Measurements from ENCODE around the gene SRPK3. TPM values are rescaled to one million over a fixed set of nuclear protein-coding genes. Genes with fewer than 3 reads are reported as not detected.

The SRPK3 gene
- polyA plus RNA-seq, 2 of the 4 experiments (the other 2 are of a cell fraction) = 0.03 TPM; not detected in 1

GRCh38 chrX:153807976-153808375 lies 27.1 kb downstream of the SRPK3 start:
- POLR2A ChIA-PET = interaction anchor here (1.4 kb wide), 1 partner anchor 14 kb away, joined by 3 read pairs; the partner anchor contains the start of genes IDH3G and SSR4
- H3K4me1 ChIP-seq = no peaks in the 10 kb centered on the region
- no peak for ATAC-seq
- no peak overlapping the region for H3K27ac ChIP-seq
- FAIRE-seq = no peak
- TF ChIP-seq KDM1A (IDR thresholded peaks at IDR 0.05; ENCODE audit: low read depth) = no peak
- TF ChIP-seq POLR2AphosphoS2 (conservative IDR thresholded peaks at IDR 0.05; ENCODE audit: low read length) = no peak
- TF ChIP-seq MAFK (IDR thresholded peaks at IDR 0.05; ENCODE audit: partially characterized antibody) = no peak
- TF ChIP-seq MYC (IDR thresholded peaks at IDR 0.05; ENCODE audit: borderline replicate concordance, low read length) = no peak
- no peak for TF ChIP-seq HDAC2 (IDR thresholded peaks at IDR 0.05)
- no peak for TF ChIP-seq POLR2A (IDR thresholded peaks at IDR 0.05; ENCODE audit: low read length)
- TF ChIP-seq, protein P1, sequence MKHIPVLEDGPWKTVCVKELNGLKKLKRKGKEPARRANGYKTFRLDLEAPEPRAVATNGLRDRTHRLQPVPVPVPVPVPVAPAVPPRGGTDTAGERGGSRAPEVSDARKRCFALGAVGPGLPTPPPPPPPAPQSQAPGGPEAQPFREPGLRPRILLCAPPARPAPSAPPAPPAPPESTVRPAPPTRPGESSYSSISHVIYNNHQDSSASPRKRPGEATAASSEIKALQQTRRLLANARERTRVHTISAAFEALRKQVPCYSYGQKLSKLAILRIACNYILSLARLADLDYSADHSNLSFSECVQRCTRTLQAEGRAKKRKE (CRISPR knock-in tag; IDR thresholded peaks at IDR 0.05; ENCODE audit: low read depth) = no peak
- no peak for TF ChIP-seq RARB (CRISPR knock-in tag; IDR thresholded peaks at IDR 0.05)
- TF ChIP-seq RFX5 (IDR thresholded peaks at IDR 0.05) = no peak
- no peak for TF ChIP-seq RAD21 (conservative IDR thresholded peaks at IDR 0.05 in 1 of 2, IDR thresholded peaks at IDR 0.05 in 1 of 2)
- no peak for TF ChIP-seq ZFP36 (IDR thresholded peaks at IDR 0.05; ENCODE audit: borderline replicate concordance, partially characterized antibody)
- no peak for TF ChIP-seq JUN (IDR thresholded peaks at IDR 0.05)
- TF ChIP-seq TFCP2L1 (CRISPR knock-in tag; IDR thresholded peaks at IDR 0.05) = no peak
- TF ChIP-seq FOXS1 (CRISPR knock-in tag; IDR thresholded peaks at IDR 0.05) = no peak
- WGBS (ENCODE audit: missing lambda C conversion rate) = 70% methylated on average over 9 of the region's 19 CpGs
- no peaks in the 10 kb centered on the region for H3K9me3 ChIP-seq
- CTCF ChIA-PET = interaction anchor here (0.9 to 1.2 kb wide), 2 partner anchors 9 to 45 kb away, joined by 3 read pairs; no protein-coding TSS in a partner anchor
- H3K4me3 ChIP-seq = no peak overlapping the region
- DNase-seq (ENCODE audit: low read depth in 1 of 2, low spot score in 1 of 2) = no peak
- H3K4me2 ChIP-seq = no peak overlapping the region

DNA sequence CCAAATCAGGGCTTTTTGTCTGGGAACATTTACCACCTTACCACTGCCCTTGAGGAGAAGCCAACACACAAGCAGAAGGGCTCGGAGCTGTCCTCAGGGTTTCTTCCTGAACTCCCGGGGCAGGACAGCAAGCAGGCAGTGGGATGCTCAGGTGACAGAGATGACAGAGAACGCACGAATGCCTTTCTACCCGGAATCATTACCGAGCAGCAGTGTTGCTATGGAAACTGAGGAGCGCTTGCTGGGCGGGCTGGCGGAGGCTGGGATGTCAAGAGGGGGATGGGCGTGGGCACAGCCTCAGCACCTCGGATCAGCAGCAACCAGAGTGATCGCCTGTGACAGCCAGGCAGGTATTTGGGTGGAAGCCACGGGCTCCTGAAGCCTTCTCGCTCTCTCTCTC lies 31.4 kb downstream of the SRPK3 start:
- ChIA-PET POLR2A (no interaction called here), CTCF (interaction anchor here (1.8 kb wide), 1 partner anchor 12 kb away, joined by 4 read pairs; no protein-coding TSS in a partner anchor)
- Histone ChIP-seq H3K4me1 (no peaks in the 10 kb centered on the region), H3K4me2 (no peak overlapping the region), H3K4me3 (no peak overlapping the region), H3K27ac (no peak overlapping the region), H3K9me3 (no peaks in the 10 kb centered on the region)
- WGBS (ENCODE audit: missing lambda C conversion rate) = 40% methylated on average over 3 of the region's 14 CpGs
- no peak for ATAC-seq
- TF ChIP-seq CHD4 (IDR thresholded peaks at IDR 0.05; ENCODE audit: borderline replicate concordance) = no peak
- no peak for TF ChIP-seq ELK1 (IDR thresholded peaks at IDR 0.05; ENCODE audit: low read depth, low read length)
- no peak for TF ChIP-seq ZC3H11A (IDR thresholded peaks at IDR 0.05)
- no peak for TF ChIP-seq KDM1A (IDR thresholded peaks at IDR 0.05; ENCODE audit: low read depth)
- no peak for TF ChIP-seq CEBPB (IDR thresholded peaks at IDR 0.05)
- DNase-seq (ENCODE audit: low read depth in 1 of 2, low spot score in 1 of 2) = no peak
- FAIRE-seq = no peak

DNA sequence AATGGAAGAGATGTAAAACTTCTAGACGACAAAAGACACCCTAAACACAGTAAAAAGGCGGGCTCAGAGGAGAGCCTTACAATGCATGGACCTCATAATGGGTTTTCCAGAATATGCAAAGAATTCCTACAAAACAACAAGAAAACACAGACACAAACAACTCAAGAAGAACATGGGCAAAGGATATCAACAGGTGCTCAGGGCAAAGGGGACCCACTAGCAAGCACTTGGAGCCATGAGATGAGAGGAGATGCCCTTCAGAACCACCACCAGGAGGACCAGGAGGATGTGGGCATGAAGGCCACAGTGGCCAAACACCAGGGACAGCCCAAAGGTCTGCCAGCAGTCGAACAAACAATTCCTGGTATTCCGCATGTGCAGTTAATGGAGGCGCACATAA lies 32.3 kb downstream of the SRPK3 start:
- no peak overlapping the region for H3K27ac ChIP-seq
- POLR2A ChIA-PET = no interaction called here
- TF ChIP-seq CHD4 (IDR thresholded peaks at IDR 0.05; ENCODE audit: borderline replicate concordance) (no peak), HDAC2 (IDR thresholded peaks at IDR 0.05) (no peak)
- FAIRE-seq (no peak), ATAC-seq (no peak), DNase-seq (ENCODE audit: low read depth in 1 of 2, low spot score in 1 of 2) (no peak)
- H3K4me2 ChIP-seq = no peak overlapping the region
- no peaks in the 10 kb centered on the region for H3K9me3 ChIP-seq
- WGBS (ENCODE audit: missing lambda C conversion rate) = 78% methylated on average over 5 of the region's 5 CpGs
- no peak overlapping the region for H3K4me3 ChIP-seq
- CTCF ChIA-PET = no interaction called here
- H3K4me1 ChIP-seq = no peaks in the 10 kb centered on the region

- Histone ChIP-seq H3K9me3 (no peaks in the 10 kb centered on the region), H3K4me3 (no peak overlapping the region), H3K4me2 (no peak overlapping the region), H3K27ac (no peak overlapping the region), H3K4me1 (no peaks in the 10 kb centered on the region; the same call in 2 of the 3 replicates)
- DNase-seq (ENCODE audit: low read depth in 1 of 2, low spot score in 1 of 2) (no peak), FAIRE-seq (no peak), ATAC-seq (no peak)
- ChIA-PET CTCF (no interaction called here), POLR2A (no interaction called here)
- WGBS (ENCODE audit: missing lambda C conversion rate) = 57% methylated on average over 19 of the region's 19 CpGs
- TF ChIP-seq HES2 (IDR thresholded peaks at IDR 0.05) (no peak), HOXB5 (CRISPR knock-in tag; IDR thresholded peaks at IDR 0.05) (no peak), ESRRA (IDR thresholded peaks at IDR 0.05; ENCODE audit: borderline replicate concordance, low read length) (no peak), CBX2 (IDR thresholded peaks at IDR 0.05; ENCODE audit: borderline replicate concordance, low read depth) (no peak), KDM5A (IDR thresholded peaks at IDR 0.05) (no peak), PHF8 (IDR thresholded peaks at IDR 0.05; ENCODE audit: borderline replicate concordance, low read depth) (no peak), EHF (CRISPR knock-in tag; IDR thresholded peaks at IDR 0.05) (no peak)
- TF ChIP-seq, protein P2, sequence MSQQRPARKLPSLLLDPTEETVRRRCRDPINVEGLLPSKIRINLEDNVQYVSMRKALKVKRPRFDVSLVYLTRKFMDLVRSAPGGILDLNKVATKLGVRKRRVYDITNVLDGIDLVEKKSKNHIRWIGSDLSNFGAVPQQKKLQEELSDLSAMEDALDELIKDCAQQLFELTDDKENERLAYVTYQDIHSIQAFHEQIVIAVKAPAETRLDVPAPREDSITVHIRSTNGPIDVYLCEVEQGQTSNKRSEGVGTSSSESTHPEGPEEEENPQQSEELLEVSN (IDR thresholded peaks at IDR 0.05; ENCODE audit: borderline replicate concordance, low read depth) = no peak
- TF ChIP-seq, protein P3, sequence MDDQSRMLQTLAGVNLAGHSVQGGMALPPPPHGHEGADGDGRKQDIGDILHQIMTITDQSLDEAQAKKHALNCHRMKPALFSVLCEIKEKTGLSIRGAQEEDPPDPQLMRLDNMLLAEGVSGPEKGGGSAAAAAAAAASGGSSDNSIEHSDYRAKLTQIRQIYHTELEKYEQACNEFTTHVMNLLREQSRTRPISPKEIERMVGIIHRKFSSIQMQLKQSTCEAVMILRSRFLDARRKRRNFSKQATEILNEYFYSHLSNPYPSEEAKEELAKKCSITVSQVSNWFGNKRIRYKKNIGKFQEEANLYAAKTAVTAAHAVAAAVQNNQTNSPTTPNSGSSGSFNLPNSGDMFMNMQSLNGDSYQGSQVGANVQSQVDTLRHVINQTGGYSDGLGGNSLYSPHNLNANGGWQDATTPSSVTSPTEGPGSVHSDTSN (IDR thresholded peaks at IDR 0.05) = no peak
- TF ChIP-seq, protein P1 (CRISPR knock-in tag; IDR thresholded peaks at IDR 0.05; ENCODE audit: low read depth) = no peak
Measured at GRCh38 chrX:153814591-153815315, 33.9 kb downstream of the SRPK3 start.
